IMR-90 (cell line): ENCODE results near the gene MAP3K8.

ENCODE experiments used
- BHLHE40 ChIP-seq: fragments of 150-350 bp; IDR thresholded peaks from 2 replicates; pipeline ENCODE4 v1.6.1; 2016; ENCODE audit warnings: mild to moderate bottlenecking, low read depth, low read length
- CEBPB ChIP-seq: IDR thresholded peaks from 2 replicates; pipeline ENCODE4 v1.6.1; 2012; ENCODE audit warnings: low read depth, low read length, improper control_type of control experiment
- CHD1 ChIP-seq: IDR thresholded peaks from 2 replicates; pipeline ENCODE4 v1.6.1; 2012; ENCODE audit warnings: low read depth, low read length, improper control_type of control experiment
- CTCF ChIP-seq: conservative IDR thresholded peaks from 2 replicates; pipeline ENCODE4 v1.5.1; 2012; ENCODE audit warnings: mild to moderate bottlenecking, low read depth, low read length, improper control_type of control experiment
- FOS ChIP-seq: fragments of 150-350 bp; IDR thresholded peaks from 2 replicates; pipeline ENCODE4 v1.6.1; 2016; ENCODE audit warnings: low read depth, low read length
- MAFK ChIP-seq: IDR thresholded peaks from 2 replicates; pipeline ENCODE4 v1.6.1; 2012; ENCODE audit warnings: low read depth, low read length, improper control_type of control experiment
- MAZ ChIP-seq: IDR thresholded peaks from 2 replicates; pipeline ENCODE4 v1.6.1; 2012; ENCODE audit warnings: low read depth, mild to moderate bottlenecking, low read length, improper control_type of control experiment, moderate library complexity, borderline replicate concordance
- MXI1 ChIP-seq: IDR thresholded peaks from 2 replicates; pipeline ENCODE4 v1.6.1; 2012; ENCODE audit warnings: low read depth, mild to moderate bottlenecking, low read length, moderate library complexity, borderline replicate concordance
- POLR2A ChIP-seq: IDR thresholded peaks from 2 replicates; pipeline ENCODE4 v1.6.1; 2012; ENCODE audit warnings: mild to moderate bottlenecking, low read depth, low read length
- RAD21 ChIP-seq: IDR thresholded peaks from 2 replicates; pipeline ENCODE4 v1.6.1; 2012; ENCODE audit warnings: low read length, improper control_type of control experiment
- RCOR1 ChIP-seq: IDR thresholded peaks from 2 replicates; pipeline ENCODE4 v1.6.1; 2012; ENCODE audit warnings: mild to moderate bottlenecking, low read length, improper control_type of control experiment; ENCODE audit not compliant: insufficient replicate concordance
- RFX5 ChIP-seq: IDR thresholded peaks from 2 replicates; pipeline ENCODE4 v1.8.0; 2012; ENCODE audit warnings: low read depth, mild to moderate bottlenecking, low read length, moderate library complexity
- SMC3 ChIP-seq: fragments of 150-350 bp; IDR thresholded peaks from 2 replicates; pipeline ENCODE4 v1.6.1; 2016; ENCODE audit warnings: low read depth, mild to moderate bottlenecking, antibody characterized with exemption, low read length, moderate library complexity
- TF ChIP-seq, protein P1 (sequence below): fragments of 150-350 bp; IDR thresholded peaks from 2 replicates; pipeline ENCODE4 v1.6.1; 2017; ENCODE audit warnings: mild to moderate bottlenecking, antibody characterized with exemption, low read length, low read depth

GRCh38 chr10:30456266-30456665, 22.3 kb downstream of the MAP3K8 start:
- TF ChIP-seq CTCF (no peak), CEBPB (no peak), BHLHE40 (no peak), MXI1 (no peak), POLR2A (no peak), RAD21 (no peak), CHD1 (no peak), SMC3 (no peak), MAFK (no peak), MAZ (no peak), RCOR1 (no peak), FOS (no peak), RFX5 (no peak)
- TF ChIP-seq, protein P1, sequence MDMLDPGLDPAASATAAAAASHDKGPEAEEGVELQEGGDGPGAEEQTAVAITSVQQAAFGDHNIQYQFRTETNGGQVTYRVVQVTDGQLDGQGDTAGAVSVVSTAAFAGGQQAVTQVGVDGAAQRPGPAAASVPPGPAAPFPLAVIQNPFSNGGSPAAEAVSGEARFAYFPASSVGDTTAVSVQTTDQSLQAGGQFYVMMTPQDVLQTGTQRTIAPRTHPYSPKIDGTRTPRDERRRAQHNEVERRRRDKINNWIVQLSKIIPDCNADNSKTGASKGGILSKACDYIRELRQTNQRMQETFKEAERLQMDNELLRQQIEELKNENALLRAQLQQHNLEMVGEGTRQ, result no peak
